Measurements from ENCODE around the gene PRICKLE1. TPM values are rescaled to one million over a fixed set of nuclear protein-coding genes. Genes with fewer than 3 reads are reported as not detected.

Gene PRICKLE1
- total RNA-seq, 4 donors from 2014 or later = 0.19 to 8.0 (median 2.7) TPM

Small RNA genes within 50 kb of the gene (small RNA-seq; reads per million reads assigned to genes)
- gene AC079600.1 (0 reads per million in 4 donors), gene AC079600.2 (0 reads per million in 4 donors), gene RF00019 (0 reads per million in 4 donors)
